ENCODE measurements around the gene CX3CL1. TPM values are rescaled to one million over a fixed set of nuclear protein-coding genes. Genes with fewer than 3 reads are reported as not detected.
A peak's percentile ranks its signal among the peaks of the same experiment; 100 is the strongest.

The CX3CL1 gene
- total RNA-seq (2011; cell fraction: chromatin; rRNA removed; ENCODE audit: low replicate concordance): not detected in 2 replicates
- total RNA-seq (2011; cell fraction: nucleolus; rRNA removed): not detected in 2 replicates
- total RNA-seq (2011; cell fraction: nucleoplasm; rRNA removed): not detected in 2 replicates
- total RNA-seq (2014; rRNA removed) (not detected in 2 replicates), total RNA-seq (2014; rRNA removed; fragmentation: Illumina TruSeq; extraction: Trizol) (not detected in 2 replicates), total RNA-seq (2015; rRNA removed; fragmentation: Illumina TruSeq; extraction: Trizol) (not detected in 2 replicates), total RNA-seq (2021) (0.09 and 0.16 TPM in 2 replicates), polyA plus RNA-seq (2011; rRNA removed) (not detected in 2 replicates), polyA plus RNA-seq (2014; fragmentation: Illumina TruSeq; extraction: Trizol) (not detected in 2 replicates), polyA plus RNA-seq (2014; fragmentation: Nextera tagmentation; extraction: Ambion mirVana) (not detected), polyA plus RNA-seq (2014; rRNA removed) (not detected in 2 replicates), polyA minus RNA-seq (2011; rRNA and poly(A)+ RNA removed) (not detected in 2 replicates), Bru-seq, nascent RNA (not detected), BruChase-seq, experiment 1, labeled RNA remaining after a 2-hour chase (not detected), BruChase-seq, experiment 2, labeled RNA remaining after a 6-hour chase (not detected)
- not detected in 2 replicates for polyA plus RNA-seq (2011; cell fraction: cytosol; rRNA removed)
- not detected in 2 replicates for polyA plus RNA-seq (2011; cell fraction: nucleus; rRNA removed)
- polyA plus RNA-seq (2012): not detected in 2 replicates
- polyA minus RNA-seq (2011; cell fraction: cytosol; rRNA and poly(A)+ RNA removed): not detected in 2 replicates
- not detected in 2 replicates for polyA minus RNA-seq (2011; cell fraction: nucleus; rRNA and poly(A)+ RNA removed)
- long read RNA-seq, experiment 1: 0 reads
- long read RNA-seq, experiment 2: 0 reads
- long read RNA-seq, experiment 3: 0 reads

DNA sequence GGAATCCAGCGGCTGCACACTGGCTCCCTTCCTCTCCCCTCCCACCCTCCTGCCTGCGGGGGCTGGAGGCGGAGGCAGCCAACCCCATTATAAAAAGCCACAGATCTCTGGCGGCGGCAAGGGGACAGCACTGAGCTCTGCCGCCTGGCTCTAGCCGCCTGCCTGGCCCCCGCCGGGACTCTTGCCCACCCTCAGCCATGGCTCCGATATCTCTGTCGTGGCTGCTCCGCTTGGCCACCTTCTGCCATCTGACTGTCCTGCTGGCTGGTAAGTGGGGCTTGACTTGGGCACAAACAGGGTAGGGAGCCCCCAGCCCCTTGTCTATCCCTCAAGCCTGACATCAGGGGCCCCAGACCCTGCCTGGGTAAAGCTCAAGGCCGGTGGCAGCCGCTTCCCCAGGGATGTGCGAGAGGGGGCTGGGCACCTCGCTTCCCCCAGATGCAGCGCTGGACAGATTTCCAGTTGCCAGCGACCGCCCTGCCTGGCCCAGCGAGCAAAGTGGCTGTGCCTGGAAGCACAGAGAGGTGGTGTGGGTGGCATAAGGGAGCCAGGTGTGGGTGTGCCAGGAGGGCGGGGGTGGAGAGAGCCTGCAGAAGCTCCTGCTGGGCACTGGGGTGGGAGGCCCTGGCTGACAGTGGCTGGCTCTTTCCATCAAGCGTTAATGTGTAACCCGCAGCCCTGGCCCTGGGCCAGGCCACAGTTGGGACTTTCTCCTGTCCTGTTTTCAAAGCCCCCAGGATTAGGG lies at the start of gene CX3CL1:
Gene CX3CL1 (plus strand): TSS at position 119 of the 745 bp plus-strand sequence. CDS start 79 bp downstream, at position 198.
- no peak within 1 kb of the TSS for H3K27ac ChIP-seq (ENCODE audit: extremely low read depth, low read depth, low read length)
- no peak within 1 kb of the TSS for H3K4me3 ChIP-seq
- H3K27me3 ChIP-seq (ENCODE audit: control insufficient read depth in 2 of 2, insufficient read depth in 2 of 2, low read length in 2 of 2): peaks cover 7 to 47% of the 10 kb centered on the region in 2 experiments
- TF ChIP-seq ZFX (CRISPR knock-in tag; IDR thresholded peaks at IDR 0.05) (no peak), EGR1 (conservative IDR thresholded peaks at IDR 0.05) (0 out of 2 replicates have a peak, but pooled peaks have one; percentile 17)
- no peaks in the 10 kb centered on the region for H3K79me2 ChIP-seq (ENCODE audit: control insufficient read depth, insufficient read depth, low read length)
- ATAC-seq (peak; percentile 69), FAIRE-seq (no peak), DNase-seq (ENCODE audit: extremely low read depth in 1 of 4, low spot score in 3 of 4) (no peak)
- peak within 1 kb of the TSS in 1 of 2 experiments; percentile 35; a peak in 1 of 4 replicates for H3K9ac ChIP-seq (ENCODE audit: insufficient read depth in 1 of 2, low read depth in 2 of 2, low read length in 2 of 2)
- ChIA-PET CTCF (ENCODE audit: low intra/inter-chr PET ratio) (no interaction called here), POLR2A (no interaction called here)
- BruUV-seq (replicated peaks): no TSS peak
- whole genome bisulfite sequencing (ENCODE audit: insufficient coverage, low coverage, missing lambda C conversion rate): 4% methylated on average over 19 of the region's 23 CpGs
- H4K20me1 ChIP-seq (replicated peaks; ENCODE audit: control insufficient read depth, insufficient read depth, low read length): no peaks in the 10 kb centered on the region
- H3K36me3 ChIP-seq (ENCODE audit: control insufficient read depth, insufficient read depth, low read length): no peaks in the 10 kb centered on the region
- intact Hi-C loops (cut with micrococcal nuclease) (no loop called here), in situ Hi-C loops (cut with MboI) (no loop called here)
- H3K9me1 ChIP-seq (ENCODE audit: control insufficient read depth, insufficient read depth, low read length): no peaks in the 10 kb centered on the region
- H3K4me1 ChIP-seq (replicated peaks in 1 of 2; ENCODE audit: control insufficient read depth in 2 of 2, insufficient read depth in 2 of 2, low read length in 2 of 2): peaks cover 0 to 7% of the 10 kb centered on the region in 2 experiments; a peak in 2 of 5 replicates
- no peak within 1 kb of the TSS for H3K4me2 ChIP-seq (ENCODE audit: insufficient read depth, low read length)
- no peaks in the 10 kb centered on the region for H3K9me3 ChIP-seq (replicated peaks; ENCODE audit: control insufficient read depth, insufficient read depth, low read depth, low read length)
- H2AFZ ChIP-seq (ENCODE audit: low read depth, low read length): no peak within 1 kb of the TSS

Data from K562 (cell line).